ENCODE data around the gene DGKB.

GRCh38 chr7:14666913-14667312, 235.6 kb downstream of the DGKB start:
- no peak for TF ChIP-seq CTCF (IDR thresholded peaks at IDR 0.05; ENCODE audit: low read length)
- TF ChIP-seq EZH2 (optimal IDR thresholded peaks at IDR 0.05; ENCODE audit: low read depth, low read length) = no peak
- no peak for TF ChIP-seq EZH2phosphoT487 (IDR thresholded peaks at IDR 0.05; ENCODE audit: low read length)

All from MM.1S (cell line).